GM18502 (cell line): ENCODE measurements around the gene CD52.

Experiments
- ATAC-seq: cut with Tn5 transposase; IDR thresholded peaks from one replicate; pipeline ENCODE4 v1.9.1; 2021; ENCODE audit warnings: mild to moderate bottlenecking; ENCODE audit not compliant: unreplicated experiment, poor library complexity

Gene CD52

DNA sequence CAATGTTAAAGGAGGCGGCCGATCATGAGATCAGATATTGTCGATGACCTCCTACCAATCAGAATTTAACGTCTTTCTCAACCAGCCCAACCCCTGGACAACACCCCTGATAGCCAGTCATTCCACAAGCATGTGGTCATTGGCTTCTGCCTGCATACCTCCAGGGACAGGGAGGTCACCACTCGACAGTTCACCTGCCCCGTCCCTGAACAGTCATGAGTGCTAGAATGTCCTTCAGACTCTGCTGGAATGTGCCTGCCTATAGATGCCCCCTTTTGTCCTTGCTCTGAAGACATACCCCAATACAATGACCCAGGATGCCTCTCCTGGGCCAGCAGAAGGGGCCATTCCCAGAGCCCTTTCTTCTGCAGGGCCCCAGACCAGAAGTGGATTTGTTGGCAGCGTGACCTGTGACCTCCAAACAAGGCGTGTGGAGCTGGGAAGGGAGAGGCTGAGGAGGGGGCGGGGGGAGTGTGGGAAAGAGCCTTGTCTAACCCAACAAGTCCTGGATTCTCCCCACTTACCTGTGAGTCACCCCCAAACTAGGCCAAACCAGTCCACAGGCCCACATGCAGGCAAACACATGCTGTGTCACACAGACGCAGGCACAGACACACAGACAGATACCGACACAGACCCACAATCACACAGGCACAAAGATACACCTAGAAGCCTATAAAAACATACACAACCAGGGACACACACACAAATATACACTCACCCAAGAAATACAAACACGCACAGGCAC, 34.0 kb downstream of the CD52 start:
- ATAC-seq, result no peak

DNA sequence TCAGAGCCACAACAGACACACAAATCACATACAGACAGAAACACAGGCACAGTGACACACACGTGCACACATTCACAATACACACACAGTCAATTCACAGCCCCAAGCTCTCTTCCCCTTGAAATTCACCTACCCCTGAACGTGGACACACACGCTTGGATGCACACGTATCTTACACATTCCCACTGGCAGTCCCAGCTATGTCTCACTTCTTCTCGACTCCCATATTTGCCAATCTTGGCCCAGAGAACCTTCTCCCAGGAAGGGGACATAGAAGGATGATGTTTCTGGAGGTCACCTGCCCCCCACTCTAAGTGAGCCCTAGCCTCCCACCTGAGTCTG, 34.6 kb downstream of the CD52 start:
- ATAC-seq, result no peak

DNA sequence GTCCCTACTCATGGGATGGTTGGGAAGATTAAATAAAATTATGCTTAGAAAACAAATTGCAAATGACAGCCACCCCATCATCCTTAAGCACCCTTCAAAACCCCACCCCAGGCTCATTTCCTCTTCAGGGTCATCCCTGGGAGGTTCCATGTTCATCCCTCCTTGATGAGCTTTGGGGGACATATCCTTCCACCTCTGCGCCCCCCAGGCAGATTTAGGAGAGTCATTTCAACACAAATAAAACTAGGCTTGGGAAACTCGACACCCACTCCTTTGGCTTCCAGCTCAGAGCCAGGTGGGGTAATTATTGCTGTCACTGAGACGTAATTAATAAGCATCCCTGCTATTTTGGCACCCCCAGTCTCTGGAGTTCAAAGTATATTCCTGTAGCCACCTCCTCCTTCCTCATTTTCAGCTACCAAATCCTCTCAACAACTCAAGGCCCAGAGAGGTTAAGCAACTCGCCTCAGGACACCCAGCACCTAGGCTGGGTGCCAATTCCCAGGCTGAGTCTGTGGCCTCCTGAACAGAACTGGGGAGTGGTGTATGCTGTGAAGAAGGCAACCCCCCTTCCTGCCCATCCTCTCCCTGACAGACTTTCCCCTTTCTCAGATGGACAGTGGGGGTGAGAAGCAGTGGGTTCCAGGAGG, 35.6 kb downstream of the CD52 start:
- no peak for ATAC-seq

GRCh38 chr1:26353976-26354820, 36.4 kb downstream of the CD52 start, which contains the start of gene CRYBG2:
CRYBG2 (minus strand) TSS chr1:26354130; CDS start chr1:26346657, 7,473 bp downstream.
- no peak for ATAC-seq

- no peak for ATAC-seq
These were observed 37.2 kb downstream of the CD52 start for GRCh38 chr1:26354972-26355371.

DNA sequence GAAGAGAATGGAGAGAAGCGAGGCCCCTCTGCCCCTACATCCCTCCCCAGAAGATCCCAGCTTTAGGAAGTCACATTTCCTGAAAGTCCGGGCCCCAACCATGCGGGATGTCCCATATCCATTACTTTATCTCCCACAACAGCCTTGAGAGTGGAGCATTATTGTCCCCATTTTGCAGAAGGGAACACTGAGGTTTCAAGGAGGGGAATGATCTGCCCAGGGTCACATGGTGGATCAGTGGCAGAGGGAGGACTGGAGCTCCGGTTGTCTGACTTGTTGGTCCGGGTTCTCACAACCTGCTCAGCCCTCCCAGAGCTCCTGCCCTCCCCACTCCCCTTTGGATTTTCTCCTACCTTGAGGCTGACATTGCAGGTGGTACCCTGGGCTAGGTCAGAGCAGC, 38.3 kb downstream of the CD52 start:
- no peak for ATAC-seq

- ATAC-seq, result no peak
These were observed 39.4 kb downstream of the CD52 start for GRCh38 chr1:26357121-26357602.

GRCh38 chr1:26358411-26359384, 40.9 kb downstream of the CD52 start:
- no peak for ATAC-seq

GRCh38 chr1:26359981-26360806, 42.4 kb downstream of the CD52 start:
- ATAC-seq, result no peak

DNA sequence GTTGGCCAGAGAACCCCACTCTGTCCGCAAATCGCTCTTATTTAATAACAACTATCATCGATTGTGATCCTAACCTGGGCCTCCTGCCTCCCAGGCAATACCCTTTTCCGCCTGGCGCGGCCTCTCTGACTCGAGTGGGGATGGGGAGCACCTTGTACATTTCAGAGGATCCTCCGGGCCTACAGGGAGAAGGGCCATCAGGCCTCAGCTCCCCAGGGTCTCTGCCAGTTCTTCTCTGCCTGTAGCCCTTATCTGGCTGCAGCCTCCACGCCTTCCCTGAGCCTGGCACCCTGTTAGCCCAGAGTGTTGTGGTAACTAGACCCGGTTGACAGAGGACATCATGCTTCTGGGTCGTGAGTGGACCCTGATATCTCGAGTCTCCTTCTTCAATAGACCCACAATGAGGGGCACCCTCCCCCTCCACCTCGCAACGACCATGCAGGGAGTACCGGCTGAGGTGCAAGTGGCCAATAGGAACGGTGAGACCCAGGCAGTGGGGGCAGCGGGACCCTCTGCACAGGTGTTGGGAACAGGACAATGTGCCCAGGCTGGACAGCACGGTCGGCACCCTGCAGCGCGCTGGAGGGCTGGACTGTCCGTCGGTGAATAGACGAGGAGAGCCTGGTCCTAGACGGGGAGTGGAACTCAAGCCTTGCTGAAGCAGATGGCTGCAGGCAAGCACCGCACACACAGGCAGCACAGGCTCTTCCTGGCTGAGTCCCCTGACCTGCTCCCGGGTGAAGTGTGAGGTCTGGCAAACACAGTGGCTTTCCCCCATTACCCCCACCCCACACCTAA, 43.2 kb downstream of the CD52 start:
- no peak for ATAC-seq

DNA sequence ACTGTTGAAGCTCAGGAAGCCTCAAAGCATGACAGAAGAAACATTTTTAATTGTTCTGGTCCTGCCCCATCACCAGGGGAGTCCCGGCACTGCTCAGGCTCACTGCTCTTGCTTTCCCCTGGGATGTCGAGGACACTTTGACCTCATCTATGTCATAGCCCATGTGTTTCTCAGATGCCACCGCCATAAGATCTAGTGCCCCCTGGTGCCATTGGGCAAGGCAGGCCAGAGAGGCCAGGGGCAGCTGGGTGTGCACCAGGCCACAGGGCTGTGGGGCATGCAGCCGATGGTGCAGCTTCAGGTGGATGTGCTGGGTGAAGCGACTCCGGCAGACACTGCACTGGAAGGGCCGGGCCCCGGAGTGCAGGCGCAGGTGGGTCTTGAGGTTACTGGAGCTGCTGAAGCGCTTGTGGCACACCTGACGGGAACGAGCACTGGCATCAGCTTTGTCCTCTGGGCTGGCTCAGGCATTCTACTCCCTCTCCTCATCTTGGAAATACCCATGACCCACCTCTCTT, 43.9 kb downstream of the CD52 start:
- no peak for ATAC-seq

GRCh38 chr1:26362331-26362730, 44.6 kb downstream of the CD52 start:
- ATAC-seq, result no peak

- no peak for ATAC-seq
These were observed 46.0 kb downstream of the CD52 start for GRCh38 chr1:26363549-26364448.

- ATAC-seq, result no peak
These were observed 47.2 kb downstream of the CD52 start for GRCh38 chr1:26364956-26365355.

DNA sequence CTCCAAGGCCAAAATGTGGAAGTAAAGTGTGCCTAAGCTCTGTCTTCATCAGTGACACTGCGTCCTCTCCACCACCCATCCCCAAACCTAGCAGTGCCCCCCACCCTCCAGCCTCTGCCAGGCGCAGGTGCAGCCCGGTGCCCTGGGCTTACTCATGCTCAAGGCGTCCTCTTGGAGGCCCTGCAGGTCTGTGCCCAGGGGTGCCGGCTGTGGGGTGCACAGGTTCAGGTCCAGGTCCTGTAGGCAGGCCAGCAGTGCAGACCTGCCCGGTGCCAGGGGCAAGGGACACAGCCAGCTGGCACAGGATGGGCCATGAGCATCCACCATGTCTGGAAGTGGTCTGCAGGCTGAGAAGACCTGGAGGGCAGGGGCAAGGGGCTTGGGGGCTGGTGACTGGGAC, 49.7 kb downstream of the CD52 start:
- no peak for ATAC-seq

DNA sequence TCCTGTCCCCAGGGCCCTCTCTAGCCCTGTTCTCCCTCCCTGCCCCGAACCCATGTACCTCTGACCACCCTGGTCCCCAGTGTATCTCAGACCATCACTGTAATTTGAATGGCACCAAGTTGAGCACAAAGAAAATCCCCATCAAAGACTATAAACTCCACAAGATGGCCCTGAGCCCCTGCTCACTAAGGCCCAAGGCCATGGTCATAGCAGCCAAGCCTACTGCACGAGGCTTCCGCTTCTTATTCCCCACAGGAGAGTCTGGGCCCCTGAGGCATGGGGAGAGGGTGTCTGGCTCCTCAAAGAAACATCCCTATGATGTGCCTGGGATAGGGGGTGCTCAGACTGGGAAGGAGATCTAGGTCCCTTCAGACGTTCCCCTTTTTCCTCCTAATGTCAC, 50.2 kb downstream of the CD52 start:
- ATAC-seq, result no peak

- ATAC-seq, result no peak
These were observed 50.7 kb downstream of the CD52 start for GRCh38 chr1:26368486-26368885.
